Lower leg skin (tissue), 4 donors: ENCODE results near the gene MSH6. TPM values are rescaled to one million over a fixed set of nuclear protein-coding genes. Genes with fewer than 3 reads are reported as not detected.
A peak's percentile ranks its signal among the peaks of the same experiment; 100 is the strongest.

ENCODE experiments used
- DNase-seq, 2 donors: peaks; one replicate each; pipeline ENCODE4 v3.0.0-alpha.2; 2019; ENCODE audit warnings: low spot score in 2 of 2
- H3K4me3 ChIP-seq: fragments of 200-600 bp; sonication (generic); 2 replicates; pipeline ENCODE4 v1.5.1; 2017; ENCODE audit warnings: mild to moderate bottlenecking, low read depth; ENCODE audit not compliant: poor library complexity, severe bottlenecking
- CTCF ChIP-seq, 3 donors: fragments of 450-650 bp; IDR thresholded peaks; one replicate each; pipeline ENCODE4 v1.5.1; 2016; ENCODE audit warnings: antibody characterized with exemption in 3 of 3, mild to moderate bottlenecking in 3 of 3, moderate library complexity in 2 of 3
- POLR2A ChIP-seq, 2 donors: fragments of 450-650 bp; IDR thresholded peaks; one replicate each; pipeline ENCODE4 v1.6.1; 2016 to 2017; ENCODE audit warnings: antibody characterized with exemption in 2 of 2, mild to moderate bottlenecking in 1 of 2, moderate library complexity in 1 of 2
- WGBS, 2 donors: methylation state at CpG; one replicate each; pipeline ENCODE4 v1.1.5; 2018; 5-methylcytosine and 5-hydroxymethylcytosine counted together
- intact Hi-C: fragments of 100-400 bp; cut with DNase I; formaldehyde crosslinking; loops from one replicate; pipeline ENCODE4 v1.15.0; 2023; ENCODE audit warnings: low total_unique reads
- total RNA-seq, 4 donors: library from RNA; depleted of rRNA; stranded (reverse); fragments of >200 nt; gene quantifications; one replicate each; pipeline ENCODE4 v1.1.0, GENCODE V29; 2016

The MSH6 gene
- total RNA-seq = 10 to 100 TPM; 22.6 to 40.9 (median 34.7) TPM

GRCh38 chr2:47782671-47783485 is at the start of gene MSH6:
Gene MSH6 (plus strand): TSS chr2:47783145. CDS start chr2:47783234, 89 bp downstream.
- TF ChIP-seq CTCF (IDR thresholded peaks at IDR 0.05) = no peak
- no peak for TF ChIP-seq POLR2A (IDR thresholded peaks at IDR 0.05)
- DNase-seq = peak; percentile 82 to 97
- WGBS, 2 donors = 0% methylated on average over 11 to 27 of the region's 98 CpGs
- intact Hi-C loops = no loop called here
- peak within 1 kb of the TSS; percentile 78 for H3K4me3 ChIP-seq

- no peak overlapping the region for H3K4me3 ChIP-seq
- peak in 1 of 2 donors; percentile 3 for DNase-seq
- no peak for TF ChIP-seq CTCF (IDR thresholded peaks at IDR 0.05)
- no peak for TF ChIP-seq POLR2A (IDR thresholded peaks at IDR 0.05)
- 31 to 34% methylated on average over 4 of the region's 4 CpGs for WGBS, 2 donors
- intact Hi-C loops = no loop called here
Measured at GRCh38 chr2:47735136-47735869, 47.6 kb upstream of the MSH6 start.

- intact Hi-C loops = no loop called here
Measured at GRCh38 chr2:47735912-47736311, 47.0 kb upstream of the MSH6 start.

GRCh38 chr2:47737191-47737975 is 45.6 kb upstream of the MSH6 start:
- intact Hi-C loops = no loop called here
- peak in 1 of 2 donors; percentile 52 for DNase-seq
- TF ChIP-seq CTCF (IDR thresholded peaks at IDR 0.05) (no peak), POLR2A (IDR thresholded peaks at IDR 0.05) (no peak)
- 71 to 80% methylated on average over 3 of the region's 3 CpGs for WGBS, 2 donors
- H3K4me3 ChIP-seq = no peak overlapping the region

More at GRCh38 chr2:47735912-47736311, 47.0 kb upstream of the MSH6 start:
- 86 to 88% methylated on average over 3 of the region's 3 CpGs for WGBS, 2 donors
- no peak for DNase-seq
- TF ChIP-seq CTCF (IDR thresholded peaks at IDR 0.05) (no peak), POLR2A (IDR thresholded peaks at IDR 0.05) (no peak)
- no peak overlapping the region for H3K4me3 ChIP-seq

GRCh38 chr2:47738331-47738730 is 44.6 kb upstream of the MSH6 start:
- intact Hi-C loops = no loop called here
- DNase-seq = peak in 1 of 2 donors; percentile 5
- TF ChIP-seq POLR2A (IDR thresholded peaks at IDR 0.05) = no peak
- TF ChIP-seq CTCF (IDR thresholded peaks at IDR 0.05) = no peak
- H3K4me3 ChIP-seq = no peak overlapping the region
- WGBS, 2 donors = 77 to 88% methylated on average over 5 of the region's 5 CpGs
